Tibial nerve (tissue), 4 donors: ENCODE results near the gene SPATA1. TPM values are rescaled to one million over a fixed set of nuclear protein-coding genes. Genes with fewer than 3 reads are reported as not detected.
"Not testable (repeated sequence)": the region's sequence is repeated elsewhere in the genome, so short reads cannot be mapped to it uniquely, and the experiment has no call there.

Experiments used
- DNase-seq, 2 donors: peaks; one replicate each; pipeline ENCODE4 v3.0.0-alpha.2; 2019; ENCODE audit warnings: low spot score in 2 of 2
- H3K27ac ChIP-seq, 4 donors: fragments of 200-600 bp; sonication (generic) in 3 of 4; one replicate each; pipeline ENCODE4 v1.5.1; 2017 to 2019; ENCODE audit warnings: mild to moderate bottlenecking in 1 of 4
- H3K27me3 ChIP-seq, 2 donors: fragments of 200-600 bp; sonication (generic) in 1 of 2; one replicate each; pipeline versions ENCODE4 v1.5.1 to v1.6.0; 2017 to 2019
- H3K36me3 ChIP-seq, 3 donors: fragments of 200-600 bp; sonication (generic); one replicate each; pipeline ENCODE4 v1.5.1; 2018 to 2019
- H3K4me1 ChIP-seq, 4 donors: fragments of 200-600 bp; sonication (generic) in 3 of 4; one replicate each; pipeline ENCODE4 v1.5.1; 2017 to 2019
- H3K4me3 ChIP-seq, 4 donors: fragments of 200-600 bp; sonication (generic) in 3 of 4; one replicate each; pipeline ENCODE4 v1.5.1; 2017 to 2019; ENCODE audit warnings: mild to moderate bottlenecking in 1 of 4, moderate library complexity in 1 of 4
- H3K9me3 ChIP-seq, 4 donors: fragments of 200-600 bp; sonication (generic) in 3 of 4; one replicate each; pipeline ENCODE4 v1.5.1; 2017 to 2019
- EP300 ChIP-seq, 2 donors: sonication (generic); formaldehyde crosslinking; IDR thresholded peaks; one replicate each; pipeline ENCODE4 v1.6.1; 2017; ENCODE audit warnings: antibody characterized with exemption in 2 of 2, mild to moderate bottlenecking in 1 of 2
- POLR2A ChIP-seq, 2 donors: fragments of 450-650 bp; IDR thresholded peaks; one replicate each; pipeline ENCODE4 v1.6.1; 2017; ENCODE audit warnings: antibody characterized with exemption in 2 of 2, mild to moderate bottlenecking in 2 of 2, moderate library complexity in 2 of 2
- WGBS, 2 donors: methylation state at CpG; one replicate each; pipeline ENCODE4 v1.1.5; 2018; 5-methylcytosine and 5-hydroxymethylcytosine counted together
- total RNA-seq, 4 donors: library from RNA; depleted of rRNA; stranded (reverse); fragments of >200 nt; gene quantifications; one replicate each; pipeline ENCODE4 v1.1.0, GENCODE V29; 2016
- TF ChIP-seq, protein P1 (sequence below), 5 experiments: fragments of 200-600 bp in 3 of 5; fragments of 450-650 bp in 2 of 5; sonication (generic) in 3 of 5; IDR thresholded peaks; one replicate each; pipeline ENCODE4 v1.5.1; 2016 to 2019; ENCODE audit warnings: antibody characterized with exemption in 5 of 5, mild to moderate bottlenecking in 3 of 5, moderate library complexity in 2 of 5

SPATA1 gene
- total RNA-seq, 4 donors from 2014 or later = 0.22 TPM; not detected in 3

- WGBS, 2 donors = 18% methylated on average over 24 to 26 of the region's 26 CpGs
- H3K4me3 ChIP-seq = peak overlapping the region; percentile 55 to 87 (median 80)
- peaks cover 0 to 25% (median 5%) of the 10 kb centered on the region in 4 donors for H3K9me3 ChIP-seq
- H3K27me3 ChIP-seq = no peaks in the 10 kb centered on the region
- peak overlapping the region; percentile 94 to 98 (median 96) for H3K27ac ChIP-seq
- peaks cover 0 to 8% (median 0%) of the 10 kb centered on the region in 3 donors for H3K36me3 ChIP-seq
- TF ChIP-seq, protein P1, sequence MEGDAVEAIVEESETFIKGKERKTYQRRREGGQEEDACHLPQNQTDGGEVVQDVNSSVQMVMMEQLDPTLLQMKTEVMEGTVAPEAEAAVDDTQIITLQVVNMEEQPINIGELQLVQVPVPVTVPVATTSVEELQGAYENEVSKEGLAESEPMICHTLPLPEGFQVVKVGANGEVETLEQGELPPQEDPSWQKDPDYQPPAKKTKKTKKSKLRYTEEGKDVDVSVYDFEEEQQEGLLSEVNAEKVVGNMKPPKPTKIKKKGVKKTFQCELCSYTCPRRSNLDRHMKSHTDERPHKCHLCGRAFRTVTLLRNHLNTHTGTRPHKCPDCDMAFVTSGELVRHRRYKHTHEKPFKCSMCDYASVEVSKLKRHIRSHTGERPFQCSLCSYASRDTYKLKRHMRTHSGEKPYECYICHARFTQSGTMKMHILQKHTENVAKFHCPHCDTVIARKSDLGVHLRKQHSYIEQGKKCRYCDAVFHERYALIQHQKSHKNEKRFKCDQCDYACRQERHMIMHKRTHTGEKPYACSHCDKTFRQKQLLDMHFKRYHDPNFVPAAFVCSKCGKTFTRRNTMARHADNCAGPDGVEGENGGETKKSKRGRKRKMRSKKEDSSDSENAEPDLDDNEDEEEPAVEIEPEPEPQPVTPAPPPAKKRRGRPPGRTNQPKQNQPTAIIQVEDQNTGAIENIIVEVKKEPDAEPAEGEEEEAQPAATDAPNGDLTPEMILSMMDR (IDR thresholded peaks at IDR 0.05) = no peak
- TF ChIP-seq POLR2A (IDR thresholded peaks at IDR 0.05) = no peak
- TF ChIP-seq EP300 (IDR thresholded peaks at IDR 0.05) = no peak
- peaks cover 0 to 36% (median 19%) of the 10 kb centered on the region in 4 donors for H3K4me1 ChIP-seq
- DNase-seq = no peak
Observed at GRCh38 chr1:84506729-84507453, 705 bp downstream of the SPATA1 start.

GRCh38 chr1:84507887-84508286, 1.7 kb downstream of the SPATA1 start:
- Histone ChIP-seq H3K4me1 (peaks cover 0 to 28% (median 17%) of the 10 kb centered on the region in 4 donors), H3K9me3 (peaks cover 0 to 25% (median 5%) of the 10 kb centered on the region in 4 donors)
- not testable (repeated sequence) for H3K4me3 ChIP-seq, DNase-seq, H3K36me3 ChIP-seq, H3K27ac ChIP-seq, H3K27me3 ChIP-seq
- WGBS, 2 donors = 90 to 95% methylated on average over 14 of the region's 14 CpGs

DNA sequence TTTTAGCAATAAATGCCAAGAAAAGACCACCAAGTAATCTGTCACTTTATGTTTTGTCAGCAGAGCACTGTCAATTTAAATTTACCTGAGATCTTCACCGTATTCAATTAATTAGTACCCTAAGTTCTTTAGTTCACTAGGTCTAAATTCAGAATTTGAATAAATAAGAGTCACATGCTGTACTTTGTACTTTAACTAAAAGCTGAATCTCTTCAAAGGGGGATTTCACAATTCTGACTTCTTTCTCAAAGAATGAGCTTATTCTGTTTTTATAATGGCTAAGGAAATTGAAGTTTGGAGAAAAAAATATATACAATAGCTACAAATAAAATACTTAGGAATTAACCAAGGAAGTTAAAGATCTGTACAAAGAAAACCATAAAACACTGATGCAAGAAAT, 2.3 kb downstream of the SPATA1 start:
- TF ChIP-seq, protein P1 (IDR thresholded peaks at IDR 0.05) = no peak
- TF ChIP-seq EP300 (IDR thresholded peaks at IDR 0.05) (no peak), POLR2A (IDR thresholded peaks at IDR 0.05) (no peak)
- Histone ChIP-seq H3K27me3 (no peaks in the 10 kb centered on the region), H3K36me3 (peaks cover 0 to 8% (median 0%) of the 10 kb centered on the region in 3 donors), H3K27ac (no peak overlapping the region), H3K4me1 (peaks cover 0 to 22% (median 11%) of the 10 kb centered on the region in 4 donors), H3K4me3 (no peak overlapping the region), H3K9me3 (peaks cover 0 to 25% (median 5%) of the 10 kb centered on the region in 4 donors)
- DNase-seq = no peak
- 87 to 100% methylated on average over 1 of the region's 1 CpG for WGBS, 2 donors

DNA sequence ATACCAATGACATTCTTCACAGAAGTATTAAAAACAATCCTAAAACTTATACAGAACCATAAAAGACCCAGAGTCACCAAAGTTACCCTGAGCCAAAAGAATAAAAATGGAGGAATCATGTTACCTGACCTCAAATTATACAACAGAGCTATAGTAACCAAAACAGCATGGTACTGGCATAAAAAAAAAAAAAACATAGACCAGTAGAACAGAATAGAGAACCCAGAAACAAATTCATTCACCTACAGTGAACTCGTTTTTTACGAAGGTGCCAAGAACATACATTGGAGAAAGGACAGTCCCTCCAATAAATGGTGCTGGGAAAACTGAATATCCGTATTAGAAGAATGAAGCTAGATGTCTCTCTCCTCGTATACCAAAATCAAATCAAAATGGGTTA, 2.8 kb downstream of the SPATA1 start:
- no peak for DNase-seq
- no peak overlapping the region for H3K27ac ChIP-seq
- H3K4me1 ChIP-seq = peaks cover 0 to 17% (median 6%) of the 10 kb centered on the region in 4 donors
- H3K4me3 ChIP-seq = no peak overlapping the region
- no peak for TF ChIP-seq EP300 (IDR thresholded peaks at IDR 0.05)
- TF ChIP-seq, protein P1 (IDR thresholded peaks at IDR 0.05) = no peak
- TF ChIP-seq POLR2A (IDR thresholded peaks at IDR 0.05) = no peak
- H3K27me3 ChIP-seq = no peaks in the 10 kb centered on the region
- H3K36me3 ChIP-seq = peaks cover 0 to 8% (median 0%) of the 10 kb centered on the region in 3 donors
- 95% methylated on average over 4 of the region's 4 CpGs for WGBS, 2 donors
- peaks cover 0 to 25% (median 5%) of the 10 kb centered on the region in 4 donors for H3K9me3 ChIP-seq

- no peak overlapping the region for H3K4me3 ChIP-seq
- TF ChIP-seq EP300 (IDR thresholded peaks at IDR 0.05) = no peak
- TF ChIP-seq, protein P1 (IDR thresholded peaks at IDR 0.05) = no peak
- TF ChIP-seq POLR2A (IDR thresholded peaks at IDR 0.05) = no peak
- no peaks in the 10 kb centered on the region for H3K27me3 ChIP-seq
- H3K4me1 ChIP-seq = peaks cover 0 to 8% (median 0%) of the 10 kb centered on the region in 4 donors
- no peak for DNase-seq
- 48 to 77% methylated on average over 2 of the region's 2 CpGs for WGBS, 2 donors
- H3K36me3 ChIP-seq = peaks cover 0 to 8% (median 0%) of the 10 kb centered on the region in 3 donors
- no peak overlapping the region for H3K27ac ChIP-seq
- peaks cover 0 to 25% (median 5%) of the 10 kb centered on the region in 4 donors for H3K9me3 ChIP-seq
Observed at GRCh38 chr1:84510165-84510564, 4.0 kb downstream of the SPATA1 start.
